ENCODE data around the gene COLEC12.

The COLEC12 gene

GRCh38 chr18:316393-316792 lies 184.1 kb downstream of the COLEC12 start:
- no peak for TF ChIP-seq CTCF (IDR thresholded peaks at IDR 0.05)

- TF ChIP-seq CTCF (IDR thresholded peaks at IDR 0.05), result no peak
Observed at GRCh38 chr18:313931-314330, 186.6 kb downstream of the COLEC12 start.

DNA sequence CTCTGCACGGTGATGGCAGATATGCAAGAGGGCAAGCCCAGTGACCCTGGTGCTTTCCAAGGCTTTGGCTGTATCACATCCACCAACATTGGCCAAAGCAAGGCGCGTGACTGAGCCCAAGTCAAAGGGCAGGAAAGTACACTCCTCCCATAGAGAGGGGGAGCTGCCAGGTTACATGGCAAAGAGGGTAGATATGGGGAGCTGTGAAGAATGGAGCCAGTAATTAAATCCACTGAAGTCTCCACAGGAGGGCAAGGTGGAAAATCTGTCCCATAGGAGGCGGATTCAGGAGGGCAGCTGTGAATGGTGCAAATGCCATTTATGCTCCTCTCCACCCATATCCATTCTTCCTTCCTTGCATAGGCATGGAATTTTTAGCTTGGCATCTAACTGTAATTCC lies 188.1 kb downstream of the COLEC12 start:
- no peak for TF ChIP-seq CTCF (IDR thresholded peaks at IDR 0.05)

DNA sequence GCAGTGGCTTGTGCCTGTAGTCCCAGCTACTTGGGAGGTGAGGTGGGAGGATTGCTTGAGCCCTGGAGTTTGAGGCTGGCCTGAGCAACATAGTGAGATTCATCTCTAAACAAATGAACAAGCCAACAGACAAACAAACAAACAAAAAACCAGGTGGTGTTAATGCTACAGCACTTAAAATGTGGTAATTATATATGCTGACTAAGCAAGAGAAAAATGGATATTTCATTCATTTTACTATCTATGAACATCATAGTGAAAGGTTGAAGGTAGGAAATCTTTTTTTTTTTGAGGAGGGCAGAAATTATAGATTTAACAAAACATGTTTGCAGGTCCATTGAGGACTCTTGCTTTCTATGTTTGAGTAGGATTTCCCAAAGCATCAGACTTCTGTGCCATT lies 190.5 kb downstream of the COLEC12 start:
- no peak for TF ChIP-seq CTCF (IDR thresholded peaks at IDR 0.05)

DNA sequence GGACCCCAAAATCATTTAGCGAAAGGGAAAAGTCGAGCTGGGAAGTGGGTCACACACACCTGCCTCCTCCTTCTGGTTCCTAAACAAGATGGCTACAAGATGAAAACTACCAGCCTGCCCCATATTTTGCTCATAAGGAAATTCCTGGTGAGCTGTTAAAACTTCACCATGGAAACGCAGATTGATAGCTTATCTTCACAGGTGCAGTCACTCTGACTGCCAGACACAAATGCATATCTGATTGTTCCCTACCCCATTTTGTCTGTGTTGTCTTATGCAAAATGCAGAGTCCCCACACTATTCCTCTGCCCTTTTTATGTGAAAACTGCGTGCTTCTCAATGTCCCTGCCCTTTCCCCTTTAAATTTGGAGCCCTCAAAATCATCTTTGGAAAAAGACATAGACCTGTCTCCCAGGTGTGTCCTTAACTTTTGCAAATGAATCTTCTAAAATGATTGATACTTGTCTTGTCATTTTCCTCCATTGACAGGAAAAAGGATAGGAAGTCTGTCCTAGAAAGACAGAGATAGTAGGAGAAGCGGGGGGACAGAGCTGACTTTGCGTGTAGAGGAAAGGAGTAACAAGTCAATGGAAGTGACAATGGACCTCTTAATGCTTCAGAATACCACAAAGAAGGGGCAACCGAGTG lies 193.8 kb downstream of the COLEC12 start:
- TF ChIP-seq CTCF (IDR thresholded peaks at IDR 0.05), result no peak

GRCh38 chr18:305003-305501 lies 195.4 kb downstream of the COLEC12 start:
- TF ChIP-seq CTCF (IDR thresholded peaks at IDR 0.05), result no peak

DNA sequence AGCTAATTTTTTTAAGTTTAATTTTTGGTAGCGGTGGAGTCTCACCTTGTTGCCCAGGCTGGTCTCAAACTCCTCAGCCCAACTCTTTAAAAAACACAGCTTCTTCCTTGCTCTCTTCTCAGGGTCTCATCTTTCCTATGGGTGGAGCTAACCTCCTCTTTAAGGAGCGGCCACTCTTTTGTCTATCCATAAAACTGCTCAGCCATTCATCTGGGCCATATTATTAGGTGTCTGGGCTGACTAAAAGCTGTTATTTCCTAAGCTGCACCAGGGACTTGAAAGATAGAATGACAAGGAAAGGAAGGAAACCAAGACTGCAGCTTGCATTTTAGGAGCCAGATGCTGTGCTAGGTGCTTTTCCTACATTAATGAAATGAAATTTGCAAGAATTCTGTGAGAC lies 196.9 kb downstream of the COLEC12 start:
- TF ChIP-seq CTCF (IDR thresholded peaks at IDR 0.05), result no peak

DNA sequence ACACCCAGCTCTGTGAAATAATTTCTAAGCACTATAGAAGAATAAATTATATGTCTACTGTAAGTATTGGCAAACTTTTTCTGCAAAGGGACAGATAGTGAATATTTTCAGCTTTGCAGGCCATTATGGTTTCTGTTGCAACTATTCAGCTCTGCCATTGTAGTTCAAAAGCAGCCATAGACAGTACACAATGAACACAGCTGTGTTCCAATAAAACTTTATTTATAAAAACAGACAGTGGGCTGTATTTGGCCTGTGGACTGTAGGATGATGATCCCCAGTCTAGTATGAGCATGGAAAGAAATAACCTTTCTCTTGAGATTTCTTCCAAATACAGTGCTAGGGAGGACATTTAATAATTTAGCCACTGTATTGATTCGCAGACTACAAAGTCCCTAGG lies 197.5 kb downstream of the COLEC12 start:
- TF ChIP-seq CTCF (IDR thresholded peaks at IDR 0.05), result no peak

Measured in LNCAP (cell line).